Measurements from ENCODE around the gene ZNF296.
"Not testable (repeated sequence)": the region's sequence is repeated elsewhere in the genome, so short reads cannot be mapped to it uniquely, and the experiment has no call there.

Gene ZNF296

GRCh38 chr19:45076029-45076850, at the start of gene ZNF296:
ZNF296 (minus strand) TSS chr19:45076478; CDS start chr19:45076373, 105 bp downstream.
- DNase-seq: peak; percentile 48 to 73 (median 56)

- no peak for DNase-seq
Observed at GRCh38 chr19:45125360-45125759, 49.1 kb upstream of the ZNF296 start.

- no peak for DNase-seq
Observed at GRCh38 chr19:45124021-45124420, 47.7 kb upstream of the ZNF296 start.

GRCh38 chr19:45123440-45123850, 47.2 kb upstream of the ZNF296 start:
- DNase-seq: no peak

DNA sequence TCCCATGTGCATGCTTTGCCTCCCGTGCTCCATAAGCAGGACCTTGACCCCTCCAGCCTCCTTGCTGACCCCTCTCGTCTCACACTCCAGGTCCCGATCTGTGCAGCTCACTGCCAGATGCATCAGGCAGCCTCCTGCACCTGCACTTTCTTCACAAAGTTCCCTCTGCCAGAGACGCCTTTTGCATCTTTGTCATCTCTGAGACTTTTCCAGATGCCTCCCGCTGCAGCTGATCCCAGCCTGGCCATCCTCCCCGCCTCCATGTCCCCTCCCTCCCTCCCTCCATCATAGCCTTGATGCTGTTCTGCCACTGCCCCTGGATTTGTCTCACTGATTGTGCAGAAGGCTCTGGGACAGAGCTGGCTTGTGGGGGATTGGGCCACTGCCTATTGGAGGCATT, 46.6 kb upstream of the ZNF296 start:
- no peak for DNase-seq

- no peak for DNase-seq
Observed at GRCh38 chr19:45121827-45122345, 45.6 kb upstream of the ZNF296 start.

- no peak for DNase-seq
Observed at GRCh38 chr19:45119582-45119981, 43.3 kb upstream of the ZNF296 start.

DNA sequence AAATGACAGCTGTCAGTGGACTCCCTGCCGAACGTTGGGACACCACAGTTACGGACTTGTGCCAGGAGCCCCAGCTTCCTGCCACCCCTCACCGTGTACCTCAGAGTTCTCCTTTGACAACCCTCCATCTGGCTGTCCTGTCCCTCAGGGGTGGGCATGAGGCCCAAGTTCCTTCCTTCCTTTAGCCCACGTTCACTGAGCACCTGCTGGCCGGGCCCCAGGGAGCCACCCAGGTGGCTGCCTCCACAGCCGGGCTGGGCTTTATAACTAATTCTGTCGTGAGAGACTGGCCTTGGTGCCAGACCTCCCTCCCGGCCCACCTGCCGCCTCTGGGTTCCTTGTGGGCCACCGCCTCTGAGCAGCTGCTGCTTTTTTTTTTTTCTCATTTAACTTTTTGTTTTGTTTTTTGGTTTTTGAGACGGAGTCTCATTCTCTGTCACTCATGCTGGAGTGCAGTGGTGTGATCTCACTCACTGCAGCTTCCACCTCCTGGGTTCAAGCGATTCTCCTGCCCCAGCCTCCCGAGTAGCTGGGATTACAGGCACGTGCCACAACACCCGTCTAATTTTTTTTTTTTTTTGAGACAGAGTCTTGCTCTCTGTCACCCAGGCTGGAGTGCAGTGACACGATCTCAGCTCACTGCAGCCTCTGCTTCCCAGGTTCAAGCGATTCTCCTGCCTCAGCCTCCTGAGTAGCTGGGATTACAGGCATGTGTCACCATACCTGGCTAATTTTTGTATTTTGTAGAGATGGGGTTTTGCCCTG, 42.5 kb upstream of the ZNF296 start:
- not testable (repeated sequence) for DNase-seq

- DNase-seq: peak in 1 of 6 experiments; percentile 13
Observed at GRCh38 chr19:45118106-45118505, 41.8 kb upstream of the ZNF296 start.

DNA sequence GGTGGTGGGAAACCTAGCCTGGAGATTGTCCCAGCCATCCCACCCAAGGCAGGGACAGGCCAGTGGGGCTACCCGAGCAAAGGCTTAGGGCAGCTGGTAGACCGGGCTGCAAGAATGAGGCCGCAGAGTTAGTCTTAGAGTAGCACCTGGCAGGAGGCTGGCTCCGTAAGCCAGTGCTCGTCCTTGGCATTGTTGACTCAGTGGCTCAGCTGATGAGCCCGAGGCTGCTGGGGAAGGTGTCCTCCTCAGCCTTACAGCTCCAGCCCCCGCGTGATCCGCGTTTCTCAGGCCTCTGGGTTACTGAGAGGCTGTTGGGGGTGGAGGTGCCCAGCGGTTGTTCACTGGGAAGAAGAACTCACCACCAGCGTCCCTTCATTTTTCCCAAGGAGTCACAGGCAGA, 41.4 kb upstream of the ZNF296 start:
- no peak for DNase-seq

GRCh38 chr19:45117167-45117594, 40.9 kb upstream of the ZNF296 start:
- peak in 5 of 6 experiments; percentile 11 to 33 (median 16) for DNase-seq

- DNase-seq: no peak
Observed at GRCh38 chr19:45115809-45116615, 39.7 kb upstream of the ZNF296 start.

GRCh38 chr19:45114116-45114515, 37.8 kb upstream of the ZNF296 start:
- no peak for DNase-seq

DNA sequence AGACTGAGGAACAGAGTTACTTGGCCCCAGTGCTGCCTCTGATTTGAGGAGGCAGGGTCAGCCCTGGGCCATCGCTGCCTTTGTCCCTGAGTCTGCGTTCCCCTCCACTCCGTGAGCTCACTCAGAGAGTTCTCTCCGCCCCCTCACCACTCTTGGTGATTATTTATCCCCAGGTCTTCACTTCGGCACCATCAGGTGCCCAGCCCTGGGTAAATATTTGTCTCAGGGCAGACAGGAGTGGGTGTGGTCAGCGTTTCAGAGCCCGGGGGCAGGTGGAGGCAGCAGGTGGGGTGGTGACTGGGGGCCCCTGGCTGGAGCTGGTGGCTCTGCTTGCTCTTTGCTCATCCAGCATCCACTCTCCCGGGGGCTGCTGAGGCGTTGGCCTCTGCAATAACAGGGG, 37.4 kb upstream of the ZNF296 start:
- DNase-seq: no peak

DNA sequence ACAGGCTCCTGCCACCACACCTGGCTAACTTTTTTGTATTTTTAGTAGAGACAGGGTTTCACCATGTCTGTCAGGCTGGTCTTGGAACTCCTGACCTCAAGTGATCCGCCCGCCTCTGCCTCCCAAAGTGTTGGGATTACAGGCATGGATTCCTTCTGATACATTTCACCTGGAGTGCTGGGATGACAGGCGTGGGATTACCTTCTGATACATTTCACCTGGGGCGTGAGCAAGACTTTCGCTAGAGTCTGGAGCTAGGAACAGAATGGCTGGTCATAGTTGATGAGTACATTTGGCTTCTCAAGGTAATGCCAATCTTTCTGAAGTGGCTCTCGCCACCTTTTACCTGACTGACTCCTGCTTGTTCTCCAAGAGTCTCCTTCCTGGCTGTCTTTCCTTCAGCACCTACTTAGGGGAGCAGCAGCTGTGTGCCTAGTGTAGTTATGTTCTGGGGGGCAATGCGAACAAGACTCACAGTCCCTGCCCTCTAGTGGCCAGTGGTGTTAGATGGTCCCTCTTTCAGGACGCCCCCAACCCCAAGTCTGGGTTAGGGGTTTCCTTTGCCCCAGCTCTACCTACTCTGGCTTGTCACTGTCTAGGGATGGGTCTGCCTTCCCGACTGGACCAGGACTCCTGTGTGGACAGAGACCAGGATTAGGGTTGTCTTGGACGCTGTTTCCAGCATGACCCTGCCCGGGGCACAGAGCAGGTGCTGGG, 36.0 kb upstream of the ZNF296 start:
- DNase-seq: no peak

DNA sequence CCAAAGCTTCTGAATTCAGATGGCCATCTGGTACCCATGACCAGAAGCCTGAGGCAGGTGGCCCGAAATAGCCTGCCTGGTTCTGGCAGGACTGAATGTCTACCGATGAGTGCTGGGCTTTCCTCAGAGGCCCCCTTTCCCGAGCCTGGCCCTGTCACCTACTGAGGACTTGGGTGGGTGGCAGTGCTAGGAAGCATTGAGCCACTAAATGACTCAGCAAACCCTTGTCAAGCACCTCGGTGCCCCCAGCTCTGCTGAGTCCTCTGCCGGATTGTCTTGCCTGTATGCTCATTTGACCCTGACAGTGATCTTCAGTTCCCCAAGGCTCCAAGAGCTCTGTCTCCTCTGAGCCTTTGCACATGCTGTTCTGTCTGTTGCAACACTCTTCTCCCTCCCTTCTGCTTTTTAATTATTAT, 34.6 kb upstream of the ZNF296 start:
- DNase-seq: no peak

GRCh38 chr19:45107621-45108150, 31.4 kb upstream of the ZNF296 start:
- no peak for DNase-seq

DNA sequence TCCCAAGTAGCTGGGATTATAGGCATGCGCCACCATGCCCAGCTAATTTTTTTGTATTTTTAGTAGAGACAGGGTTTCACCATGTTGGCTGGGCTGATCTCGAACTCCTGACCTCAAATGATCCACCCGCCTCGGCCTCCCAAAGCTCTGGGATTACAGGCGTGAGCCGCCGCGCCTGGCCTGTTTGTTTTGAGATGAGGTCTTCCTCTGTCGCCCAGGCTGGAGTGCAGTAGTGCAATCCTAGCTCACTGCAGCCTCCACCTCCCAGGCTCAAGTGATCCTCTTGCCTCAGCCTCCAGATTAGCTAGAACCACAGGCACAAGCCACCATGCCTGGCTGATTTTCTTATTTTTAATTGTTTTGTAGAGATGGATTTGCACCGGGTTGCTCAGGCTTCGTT, 30.1 kb upstream of the ZNF296 start:
- not testable (repeated sequence) for DNase-seq

GRCh38 chr19:45104658-45105349, 28.5 kb upstream of the ZNF296 start:
- DNase-seq: no peak

GRCh38 chr19:45103508-45104319, 27.4 kb upstream of the ZNF296 start:
- DNase-seq: peak in 1 of 6 experiments; percentile 40

Measured in stimulated activated naive CD4-positive, alpha-beta T cell (primary cell).